ENCODE measurements around the gene PAM16. TPM values are rescaled to one million over a fixed set of nuclear protein-coding genes. Genes with fewer than 3 reads are reported as not detected.

PAM16 gene
- total and polyA plus RNA-seq, 2 of the 8 experiments (the other 6 are each of a cell fraction or from before 2014, with no cell fraction given) = 78.3 to 198 TPM

DNA sequence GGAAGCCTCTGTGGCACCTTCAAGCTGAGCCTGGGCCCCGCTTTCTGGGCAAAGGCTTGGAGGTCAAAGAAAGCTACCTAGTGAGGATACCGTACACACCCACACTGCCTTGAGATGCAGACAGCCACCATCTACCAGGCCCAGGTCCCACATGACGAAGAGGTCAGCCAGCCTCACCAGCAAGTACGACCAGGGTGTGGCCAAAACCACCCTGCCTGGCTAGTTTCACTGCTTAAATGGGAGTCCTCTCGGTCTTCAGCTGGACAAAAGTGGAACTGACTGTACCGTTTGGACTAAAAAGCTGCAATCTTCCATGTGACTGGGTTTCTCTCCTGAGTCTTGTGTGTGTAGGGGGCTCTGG is 42.1 kb upstream of the PAM16 start:
- no peak overlapping the region for H3K14ac ChIP-seq (ENCODE audit: insufficient read length)
- peak overlapping the region; percentile 89 for H3K18ac ChIP-seq (ENCODE audit: extremely low read depth, low read length)
- TF ChIP-seq SP4 (IDR thresholded peaks at IDR 0.05; ENCODE audit: low read length) = no peak
- H2BK5ac ChIP-seq (ENCODE audit: low read depth, low read length) = peak overlapping the region; percentile 98
- peak overlapping the region; percentile 4 to 47; a peak in 2 of 4 replicates for H3K4me2 ChIP-seq (ENCODE audit: insufficient read depth in 1 of 2, low read depth in 2 of 2, low read length in 2 of 2)
- peak overlapping the region; percentile 69 for H4K91ac ChIP-seq (replicated peaks; ENCODE audit: insufficient read length, low read length)
- H2BK15ac ChIP-seq (ENCODE audit: low read length) = peak overlapping the region; percentile 3; the same call in 1 of the 2 replicates
- H3K4me3 ChIP-seq (ENCODE audit: extremely low read depth in 1 of 4, insufficient read depth in 2 of 4, low read depth in 3 of 4, low read length in 4 of 4) = peak overlapping the region in 1 of 4 experiments; percentile 25; a peak in 1 of 8 replicates
- H4K20me1 ChIP-seq (replicated peaks in 1 of 2; ENCODE audit: control insufficient read depth in 1 of 2, insufficient read depth in 2 of 2, low read length in 2 of 2) = no peaks in the 10 kb centered on the region
- POLR2A ChIA-PET (ENCODE audit: partially characterized antibody) = interaction anchor here (0.6 to 11.9 kb wide), 30 partner anchors 9 to 139 kb away, joined by 3 to 223 read pairs (median 5); partner anchors contain the start of genes GLIS2, HMOX2, PAM16 and VASN
- 72% methylated on average over 6 of the region's 6 CpGs; no CpG with 5 or more reads in 1 of the 2 experiments for WGBS, 2 experiments (ENCODE audit: extremely low coverage in 1 of 2, insufficient coverage in 1 of 2, insufficient read length in 1 of 2, insufficient replicate concordance in 2 of 2, low coverage in 1 of 2, low lambda C conversion rate in 2 of 2, missing lambda C conversion rate in 1 of 2)
- peak overlapping the region; percentile 99 for H2BK12ac ChIP-seq (ENCODE audit: low read depth, low read length)
- no peak for FAIRE-seq
- H3K79me2 ChIP-seq (ENCODE audit: control insufficient read depth in 1 of 2, insufficient read depth in 2 of 2, low read length in 2 of 2) = no peaks in the 10 kb centered on the region
- peak overlapping the region in 2 of 4 experiments; percentile 3 to 42; a peak in 4 of 7 replicates for H3K9ac ChIP-seq (replicated peaks in 1 of 4; ENCODE audit: extremely low read depth in 1 of 4, low read depth in 3 of 4, low read length in 3 of 4)
- H3K56ac ChIP-seq (replicated peaks; ENCODE audit: insufficient read length, low read depth, low read length) = no peak overlapping the region
- H2BK120ac ChIP-seq (replicated peaks; ENCODE audit: low read depth, low read length) = peak overlapping the region; percentile 85
- H3K4me1 ChIP-seq (replicated peaks in 1 of 4; ENCODE audit: control insufficient read depth in 3 of 4, insufficient read depth in 4 of 4, low read length in 3 of 4) = peaks cover 12 to 49% (median 43%) of the 10 kb centered on the region in 4 experiments
- H3K9me3 ChIP-seq (ENCODE audit: insufficient read depth in 2 of 2, low read depth in 1 of 2, low read length in 1 of 2) = no peaks in the 10 kb centered on the region
- CTCF ChIA-PET (ENCODE audit: partially characterized antibody) = interaction anchor here (0.8 to 24.8 kb wide), 16 partner anchors 11 to 453 kb away, joined by 3 to 659 read pairs (median 5); partner anchors contain the start of gene PAM16
- H2AFZ ChIP-seq (ENCODE audit: low read length) = no peak overlapping the region
- H3K27me3 ChIP-seq (replicated peaks in 1 of 4; ENCODE audit: control insufficient read depth in 3 of 4, extremely low read depth in 1 of 4, insufficient read depth in 3 of 4, low read length in 3 of 4) = no peaks in the 10 kb centered on the region
- peak overlapping the region; percentile 67 for H2AK5ac ChIP-seq (ENCODE audit: low read depth, low read length)
- peak overlapping the region; percentile 49 for H3K4ac ChIP-seq (replicated peaks; ENCODE audit: insufficient read length, low read depth, low read length)
- H3K27ac ChIP-seq (ENCODE audit: low read depth, low read length) = peak overlapping the region; percentile 90
- H3K79me1 ChIP-seq (ENCODE audit: low read depth, low read length) = no peaks in the 10 kb centered on the region
- no peak overlapping the region for H3K23ac ChIP-seq (ENCODE audit: insufficient read length)
- peak overlapping the region; percentile 76 for H4K8ac ChIP-seq (ENCODE audit: extremely low read depth, insufficient read depth, low read length)
- no peaks in the 10 kb centered on the region for H3K23me2 ChIP-seq (ENCODE audit: low read depth, low read length)
- H3K36me3 ChIP-seq (ENCODE audit: control insufficient read depth in 2 of 4, insufficient read depth in 4 of 4, low read length in 3 of 4) = no peaks in the 10 kb centered on the region
- DNase-seq (ENCODE audit: low read depth in 1 of 2, low spot score in 2 of 2) = no peak
- peak overlapping the region; percentile 12 for H4K5ac ChIP-seq (ENCODE audit: insufficient read length, low read depth, low read length)
- peak overlapping the region; percentile 88 for H2BK20ac ChIP-seq (ENCODE audit: low read length)
